Dendritic cell treated with granulocyte-macrophage colony-stimulating factor and Interleukin-4, amounts not matched to agents 40 ng/mL and 50 ng/mL, for 4 days (primary cell): ENCODE results near the gene KCND2.
"Not testable (repeated sequence)": the region's sequence is repeated elsewhere in the genome, so short reads cannot be mapped to it uniquely, and the experiment has no call there.

Experiments
- H3K27ac Mint-ChIP-seq: one replicate; pipeline ENCODE4 v1.8.0; 2022; ENCODE audit warnings: mild to moderate bottlenecking, mixed read lengths
- H3K27me3 Mint-ChIP-seq: one replicate; pipeline ENCODE4 v1.8.0; 2022; ENCODE audit warnings: mild to moderate bottlenecking, mixed read lengths
- H3K36me3 Mint-ChIP-seq: one replicate; pipeline ENCODE4 v1.8.0; 2022; ENCODE audit warnings: low read depth, mixed read lengths
- H3K4me1 Mint-ChIP-seq: one replicate; pipeline ENCODE4 v1.8.0; 2022; ENCODE audit warnings: low read depth, mixed read lengths
- H3K4me3 Mint-ChIP-seq: one replicate; pipeline ENCODE4 v1.8.0; 2022; ENCODE audit warnings: mild to moderate bottlenecking, moderate library complexity, mixed read lengths
- H3K9me3 Mint-ChIP-seq: one replicate; pipeline ENCODE4 v1.8.0; 2022; ENCODE audit warnings: mixed read lengths
- intact Hi-C: fragments of 100-400 bp; cut with micrococcal nuclease; formaldehyde crosslinking; loops from one replicate; pipeline ENCODE4 v1.15.0; 2022

KCND2 gene

DNA sequence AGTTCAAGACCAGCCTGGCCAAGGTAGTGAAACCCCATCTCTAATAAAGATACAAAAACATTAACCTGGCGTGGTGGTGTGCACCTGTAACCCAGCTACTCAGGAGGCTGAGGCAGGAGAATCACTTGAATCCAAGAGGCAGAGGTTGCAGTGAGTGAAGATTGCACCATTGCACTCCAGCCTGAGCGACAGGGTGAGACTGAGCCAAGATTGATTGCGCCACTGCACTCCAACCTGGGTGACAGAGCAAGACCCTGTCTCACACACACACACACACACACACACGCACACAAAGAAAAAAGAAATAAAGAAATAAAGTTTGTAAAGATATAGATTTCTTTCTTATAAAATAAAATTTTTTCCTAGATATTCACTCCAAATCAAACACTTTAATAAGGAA lies 305.7 kb downstream of the KCND2 start:
- H3K9me3 Mint-ChIP-seq, intact Hi-C loops, H3K4me1 Mint-ChIP-seq, H3K4me3 Mint-ChIP-seq, H3K27ac Mint-ChIP-seq, H3K36me3 Mint-ChIP-seq, H3K27me3 Mint-ChIP-seq: not testable (repeated sequence)

DNA sequence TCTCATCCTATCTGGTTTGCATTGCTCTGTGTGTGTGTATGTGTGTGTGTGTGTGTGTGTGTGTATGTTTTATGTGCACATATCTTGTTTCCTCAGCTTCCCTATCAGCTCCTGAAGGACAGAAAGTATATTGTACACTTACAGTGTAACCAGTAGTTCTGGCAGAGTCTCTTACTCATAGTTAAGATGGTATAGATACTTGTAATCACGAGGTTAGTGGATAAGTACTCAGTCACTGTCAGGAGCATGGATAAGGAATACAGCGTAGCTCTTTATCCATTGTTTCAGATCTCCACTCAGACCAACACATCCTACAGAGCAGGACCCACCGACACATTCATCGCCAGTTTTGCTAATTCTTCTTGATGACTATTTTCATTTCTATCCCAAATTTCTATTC lies 309.9 kb downstream of the KCND2 start:
- intact Hi-C loops: no loop called here
- H3K36me3 Mint-ChIP-seq: no peaks in the 10 kb centered on the region
- no peak overlapping the region for H3K27ac Mint-ChIP-seq
- H3K4me3 Mint-ChIP-seq: no peak overlapping the region
- H3K27me3 Mint-ChIP-seq: no peaks in the 10 kb centered on the region
- H3K4me1 Mint-ChIP-seq: no peaks in the 10 kb centered on the region
- H3K9me3 Mint-ChIP-seq: no peaks in the 10 kb centered on the region

DNA sequence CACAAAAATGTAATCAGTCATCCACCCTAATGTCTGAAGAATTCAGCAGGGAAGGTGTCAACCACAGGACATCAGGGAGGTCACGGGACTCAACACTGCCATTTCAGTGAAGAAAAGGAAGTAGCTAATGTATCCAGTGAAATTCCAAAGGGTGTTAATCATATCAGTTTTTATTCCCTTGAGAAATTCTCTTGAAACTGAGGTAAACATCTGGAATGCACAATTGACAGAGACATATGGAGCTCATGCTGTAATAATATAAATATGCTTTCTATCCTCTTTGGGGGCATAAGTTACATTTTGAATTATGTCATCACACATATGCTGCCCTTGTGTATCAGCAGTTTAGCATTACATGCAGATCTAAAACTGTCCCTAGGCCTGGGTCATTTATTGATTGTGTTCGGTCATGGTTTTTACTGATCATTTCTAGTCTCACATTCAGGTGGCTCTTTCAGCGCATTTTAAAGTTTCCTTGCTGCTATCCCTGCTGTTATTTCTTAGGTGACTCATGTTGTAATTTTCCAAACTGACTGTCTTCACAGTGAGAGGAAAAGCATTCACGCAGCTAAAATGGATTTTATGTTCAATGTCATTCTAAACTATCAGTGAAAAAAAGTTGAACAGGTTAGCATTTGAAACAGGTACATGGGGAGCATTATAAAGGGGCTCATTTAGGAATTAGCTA lies 311.1 kb downstream of the KCND2 start:
- no peak overlapping the region for H3K4me3 Mint-ChIP-seq
- H3K4me1 Mint-ChIP-seq: no peaks in the 10 kb centered on the region
- H3K27me3 Mint-ChIP-seq: no peaks in the 10 kb centered on the region
- no peak overlapping the region for H3K27ac Mint-ChIP-seq
- H3K36me3 Mint-ChIP-seq: no peaks in the 10 kb centered on the region
- no peaks in the 10 kb centered on the region for H3K9me3 Mint-ChIP-seq
- intact Hi-C loops: no loop called here

DNA sequence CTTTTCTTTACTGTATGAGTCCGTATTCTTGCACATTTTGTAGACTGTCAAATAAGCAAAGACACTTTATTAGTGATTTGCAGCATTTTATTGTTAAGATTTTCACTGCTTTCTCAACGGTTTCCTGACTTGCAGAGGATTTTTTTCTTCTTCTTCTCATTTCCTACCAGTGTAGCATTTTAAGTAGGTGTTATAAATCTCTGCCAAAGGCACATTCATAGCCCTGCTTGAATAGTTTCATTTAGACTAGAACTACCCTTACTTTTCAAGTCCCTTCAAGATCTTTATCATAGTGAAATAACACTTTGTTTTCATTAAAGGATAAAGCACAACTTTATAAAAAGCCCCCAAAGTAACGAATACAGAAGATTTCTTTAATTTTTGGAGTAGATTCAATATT lies 313.6 kb downstream of the KCND2 start:
- Mint-ChIP-seq H3K27me3 (no peaks in the 10 kb centered on the region), H3K36me3 (no peaks in the 10 kb centered on the region), H3K9me3 (no peaks in the 10 kb centered on the region), H3K27ac (no peak overlapping the region), H3K4me3 (no peak overlapping the region), H3K4me1 (no peaks in the 10 kb centered on the region)
- intact Hi-C loops: no loop called here

DNA sequence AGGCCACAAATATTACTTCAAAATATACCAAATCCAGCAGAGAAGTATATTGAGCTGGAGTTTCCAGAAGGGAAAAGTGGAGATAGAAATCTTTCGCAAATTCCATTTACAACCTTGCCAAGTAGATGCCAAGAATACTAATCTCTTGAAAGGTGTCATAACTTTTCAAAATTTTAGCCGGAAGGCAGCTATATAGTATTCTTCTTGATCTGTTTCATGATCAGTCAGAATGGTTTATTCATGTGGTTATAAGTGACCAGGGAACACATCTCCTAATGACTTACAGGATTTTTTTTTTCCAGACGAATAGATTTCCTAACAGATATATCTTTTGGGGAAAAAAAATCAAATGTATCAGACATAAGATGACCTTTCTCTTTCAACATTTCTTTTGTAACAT lies 314.3 kb downstream of the KCND2 start:
- Mint-ChIP-seq H3K9me3 (no peaks in the 10 kb centered on the region), H3K27ac (no peak overlapping the region), H3K36me3 (no peaks in the 10 kb centered on the region), H3K27me3 (no peaks in the 10 kb centered on the region), H3K4me3 (no peak overlapping the region), H3K4me1 (no peaks in the 10 kb centered on the region)
- intact Hi-C loops: no loop called here

DNA sequence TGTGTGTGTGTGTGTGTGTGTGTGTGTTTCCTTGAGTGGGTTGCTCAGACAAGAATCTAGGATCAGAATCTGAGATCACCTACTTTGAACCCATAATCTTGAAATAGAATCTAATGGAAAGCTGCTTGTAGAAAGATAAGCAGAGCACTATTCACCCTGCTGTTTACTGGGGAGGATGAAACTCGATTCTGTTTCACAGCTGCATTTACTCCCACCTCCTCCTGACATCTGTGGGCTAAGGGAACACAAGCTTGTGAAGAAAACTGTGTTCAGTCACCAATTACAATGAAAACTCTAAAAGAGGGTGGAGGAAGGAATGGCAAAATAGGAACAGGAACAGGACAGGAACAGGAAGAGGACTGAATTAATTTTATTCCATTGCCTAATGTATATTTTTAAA lies 315.4 kb downstream of the KCND2 start:
- H3K36me3 Mint-ChIP-seq: no peaks in the 10 kb centered on the region
- no peaks in the 10 kb centered on the region for H3K4me1 Mint-ChIP-seq
- no peaks in the 10 kb centered on the region for H3K27me3 Mint-ChIP-seq
- H3K27ac Mint-ChIP-seq: no peak overlapping the region
- no peak overlapping the region for H3K4me3 Mint-ChIP-seq
- intact Hi-C loops: no loop called here
- H3K9me3 Mint-ChIP-seq: no peaks in the 10 kb centered on the region

DNA sequence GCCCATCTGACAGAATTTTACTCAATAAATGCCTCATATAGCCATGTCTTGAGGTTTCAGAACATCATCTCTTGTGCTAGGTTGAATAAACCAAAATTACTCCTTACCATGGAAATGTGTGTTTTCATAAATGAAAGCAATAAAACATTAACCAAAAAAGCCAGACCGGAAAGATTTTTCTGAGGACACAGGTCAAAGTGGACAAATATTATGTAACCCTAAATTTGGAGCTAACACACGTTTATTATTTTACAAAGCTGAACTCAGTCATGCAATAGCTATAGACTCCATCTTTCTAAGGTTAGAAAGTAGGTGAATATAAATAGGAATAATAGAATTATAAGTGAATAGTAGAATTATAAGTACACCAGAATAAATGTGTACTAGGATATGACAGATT lies 315.9 kb downstream of the KCND2 start:
- intact Hi-C loops: no loop called here
- Mint-ChIP-seq H3K27ac (no peak overlapping the region), H3K36me3 (no peaks in the 10 kb centered on the region), H3K4me1 (no peaks in the 10 kb centered on the region), H3K9me3 (no peaks in the 10 kb centered on the region), H3K4me3 (no peak overlapping the region), H3K27me3 (no peaks in the 10 kb centered on the region)

DNA sequence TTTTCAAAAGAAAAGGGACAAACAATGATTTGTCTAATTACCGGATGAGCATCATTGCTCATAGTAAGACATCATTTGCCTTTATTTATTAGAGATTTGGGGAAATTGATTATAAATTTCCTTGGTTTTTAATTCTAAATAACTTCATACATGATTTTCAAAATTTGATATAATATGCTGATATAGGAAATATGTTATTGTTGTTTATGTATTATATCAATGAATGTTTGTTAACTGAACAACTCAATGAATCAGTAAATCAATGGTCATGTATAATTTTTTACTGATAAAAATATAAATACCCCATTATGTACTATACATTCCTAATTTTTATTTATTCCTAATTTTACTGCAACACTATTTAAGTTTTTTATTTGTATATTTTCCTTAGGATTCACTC lies 327.6 kb downstream of the KCND2 start:
- H3K36me3 Mint-ChIP-seq: no peaks in the 10 kb centered on the region
- no peak overlapping the region for H3K27ac Mint-ChIP-seq
- no peak overlapping the region for H3K4me3 Mint-ChIP-seq
- intact Hi-C loops: no loop called here
- H3K4me1 Mint-ChIP-seq: no peaks in the 10 kb centered on the region
- no peaks in the 10 kb centered on the region for H3K27me3 Mint-ChIP-seq
- no peaks in the 10 kb centered on the region for H3K9me3 Mint-ChIP-seq

DNA sequence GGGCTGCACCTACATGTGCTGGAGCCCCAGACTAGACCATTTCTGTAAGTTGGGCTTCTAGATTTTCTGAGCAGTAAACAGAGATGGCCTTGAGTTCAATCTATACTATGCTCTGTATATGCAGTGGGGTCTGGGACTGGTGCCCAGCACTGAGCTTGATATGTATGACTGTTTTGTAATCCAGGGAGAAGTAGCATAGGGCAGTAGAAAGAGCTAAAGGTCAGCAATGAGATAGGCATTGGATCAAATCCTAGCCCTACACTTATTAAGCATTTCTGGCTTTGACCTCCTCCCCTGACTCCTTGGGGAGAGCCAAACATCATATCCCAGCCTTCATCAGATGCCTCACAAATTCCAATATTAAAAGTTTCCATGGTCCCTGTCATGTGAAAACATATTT lies 330.4 kb downstream of the KCND2 start:
- intact Hi-C loops: no loop called here
- no peaks in the 10 kb centered on the region for H3K9me3 Mint-ChIP-seq
- H3K27ac Mint-ChIP-seq: no peak overlapping the region
- H3K27me3 Mint-ChIP-seq: no peaks in the 10 kb centered on the region
- H3K4me3 Mint-ChIP-seq: no peak overlapping the region
- H3K4me1 Mint-ChIP-seq: no peaks in the 10 kb centered on the region
- no peaks in the 10 kb centered on the region for H3K36me3 Mint-ChIP-seq

DNA sequence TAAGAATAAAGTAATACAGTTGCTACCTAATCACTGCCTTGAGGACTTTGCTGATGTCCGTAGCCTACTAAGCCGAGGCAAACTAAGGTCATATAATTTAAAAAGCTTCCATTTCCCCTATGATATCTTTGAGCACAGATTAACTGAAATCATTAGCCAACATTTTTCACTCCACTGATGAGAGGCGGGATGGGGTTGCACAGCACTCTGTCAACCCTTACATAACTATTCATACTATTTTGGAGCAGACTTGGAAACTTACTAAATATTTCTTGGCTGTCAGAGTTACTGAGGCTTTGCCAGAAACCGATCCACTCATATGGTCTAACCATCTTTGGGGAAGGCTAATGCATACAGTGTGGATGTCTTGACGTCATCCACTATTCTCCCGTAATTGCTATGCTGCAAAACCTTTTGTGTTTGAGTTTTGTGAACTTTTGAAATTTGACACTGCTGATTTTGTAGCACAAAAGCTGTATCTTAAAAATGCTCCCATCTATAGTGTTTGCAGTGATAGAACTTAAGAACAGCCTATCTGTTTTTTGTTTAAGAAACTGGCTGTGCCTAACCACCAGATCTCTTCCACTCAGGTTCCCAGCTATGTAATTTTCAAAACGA lies 336.3 kb downstream of the KCND2 start:
- Mint-ChIP-seq H3K27me3 (no peaks in the 10 kb centered on the region), H3K36me3 (no peaks in the 10 kb centered on the region), H3K9me3 (no peaks in the 10 kb centered on the region), H3K27ac (no peak overlapping the region), H3K4me1 (no peaks in the 10 kb centered on the region), H3K4me3 (no peak overlapping the region)
- intact Hi-C loops: no loop called here

DNA sequence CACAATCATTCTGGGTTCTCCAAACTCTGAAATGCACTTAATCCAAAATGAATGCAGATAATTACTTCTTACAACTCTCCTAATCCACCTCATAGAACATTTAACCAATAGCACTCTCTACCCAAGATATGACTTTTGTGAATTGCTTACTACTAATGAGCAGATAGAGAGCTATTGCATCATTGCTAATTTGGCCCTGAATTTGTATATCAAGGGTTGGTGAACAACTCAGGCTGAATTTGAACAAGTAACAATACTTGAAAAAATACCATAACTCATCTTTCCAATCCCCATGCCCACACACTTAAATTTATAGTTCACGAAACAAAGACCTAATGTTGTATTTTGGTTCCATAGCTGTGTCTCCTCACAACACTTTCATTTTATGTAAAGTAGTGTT lies 339.0 kb downstream of the KCND2 start:
- H3K4me1 Mint-ChIP-seq: no peaks in the 10 kb centered on the region
- H3K36me3 Mint-ChIP-seq: no peaks in the 10 kb centered on the region
- H3K27ac Mint-ChIP-seq: no peak overlapping the region
- intact Hi-C loops: no loop called here
- no peaks in the 10 kb centered on the region for H3K9me3 Mint-ChIP-seq
- no peaks in the 10 kb centered on the region for H3K27me3 Mint-ChIP-seq
- no peak overlapping the region for H3K4me3 Mint-ChIP-seq

DNA sequence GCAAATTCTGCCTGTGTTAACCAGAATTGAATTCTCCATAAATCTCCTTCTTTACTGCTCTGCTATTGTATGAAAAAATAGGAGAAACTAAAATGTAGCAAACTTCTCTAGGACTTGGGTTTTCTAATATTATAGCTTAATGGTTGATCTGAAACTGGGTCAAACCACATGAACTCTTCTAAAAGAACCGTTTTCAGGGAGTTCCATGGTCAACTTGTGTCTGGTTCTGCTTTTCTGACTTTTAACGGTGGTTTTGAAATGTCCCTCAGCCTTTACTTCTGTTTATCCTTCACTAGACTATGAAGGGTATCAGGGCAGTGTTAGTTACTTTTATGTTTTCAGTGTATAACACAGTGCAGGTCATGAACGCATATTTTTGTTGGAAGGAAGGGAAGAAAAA lies 342.7 kb downstream of the KCND2 start:
- Mint-ChIP-seq H3K27me3 (no peaks in the 10 kb centered on the region), H3K36me3 (no peaks in the 10 kb centered on the region), H3K4me1 (no peaks in the 10 kb centered on the region), H3K9me3 (no peaks in the 10 kb centered on the region), H3K27ac (no peak overlapping the region), H3K4me3 (no peak overlapping the region)
- intact Hi-C loops: no loop called here

DNA sequence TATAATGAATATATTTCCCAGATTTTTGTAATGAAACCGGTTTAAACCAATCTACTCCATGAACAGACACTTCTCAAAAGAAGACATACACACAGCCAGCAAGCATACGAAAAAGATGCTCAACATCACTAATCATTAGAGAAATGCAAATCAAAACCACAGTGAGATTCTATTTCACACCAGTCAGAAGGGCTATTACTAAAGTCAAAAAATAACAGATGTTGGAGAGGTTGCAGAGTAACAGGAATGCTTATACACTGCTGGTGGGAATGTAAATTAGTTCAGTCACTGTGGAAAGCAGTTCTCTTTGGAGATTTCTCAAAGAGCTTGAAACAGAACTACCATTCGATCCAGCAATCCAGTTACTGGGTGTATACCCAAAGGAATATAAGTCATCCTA lies 344.3 kb downstream of the KCND2 start:
- intact Hi-C loops: no loop called here
- H3K27me3 Mint-ChIP-seq: no peaks in the 10 kb centered on the region
- H3K4me3 Mint-ChIP-seq: no peak overlapping the region
- H3K9me3 Mint-ChIP-seq: no peaks in the 10 kb centered on the region
- H3K36me3 Mint-ChIP-seq: no peaks in the 10 kb centered on the region
- H3K4me1 Mint-ChIP-seq: no peaks in the 10 kb centered on the region
- no peak overlapping the region for H3K27ac Mint-ChIP-seq

DNA sequence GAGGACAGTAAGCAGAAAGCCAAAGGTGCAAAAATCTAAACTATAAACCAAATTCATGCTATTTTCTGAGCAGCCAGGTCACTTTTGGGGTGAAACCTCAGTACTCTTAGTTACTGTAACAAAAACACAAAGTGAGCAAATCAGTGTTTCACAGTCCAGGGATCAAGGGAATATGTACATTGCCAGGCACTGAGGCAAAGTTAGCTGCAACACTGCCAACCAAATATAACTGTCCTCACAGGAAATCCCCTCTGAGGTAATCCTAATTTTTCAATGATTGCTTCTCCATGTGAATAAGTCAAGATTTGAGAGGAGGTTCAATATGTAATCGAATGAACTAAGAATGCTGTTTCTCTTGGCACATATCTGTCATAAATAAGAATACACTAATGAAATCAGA lies 355.3 kb downstream of the KCND2 start:
- H3K4me3 Mint-ChIP-seq: no peak overlapping the region
- no peaks in the 10 kb centered on the region for H3K9me3 Mint-ChIP-seq
- H3K27me3 Mint-ChIP-seq: no peaks in the 10 kb centered on the region
- no peak overlapping the region for H3K27ac Mint-ChIP-seq
- intact Hi-C loops: no loop called here
- no peaks in the 10 kb centered on the region for H3K4me1 Mint-ChIP-seq
- H3K36me3 Mint-ChIP-seq: no peaks in the 10 kb centered on the region

DNA sequence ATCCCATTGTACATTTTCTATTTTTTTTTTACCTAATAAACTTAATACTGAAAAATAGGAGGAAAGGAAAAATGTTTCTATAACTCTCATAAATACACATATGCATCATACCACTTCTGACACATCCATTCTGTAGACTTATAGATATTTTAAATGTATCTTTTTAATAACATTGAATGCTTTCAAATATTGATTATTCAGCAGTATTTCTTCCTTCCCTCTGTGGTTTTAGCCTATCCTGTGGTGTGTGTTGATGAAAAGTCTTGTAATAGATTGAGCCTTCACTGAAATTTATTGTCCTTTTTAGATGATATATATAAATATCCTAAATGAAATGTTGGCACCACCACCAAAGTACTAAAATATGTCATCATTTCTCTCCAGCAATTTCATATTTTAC lies 366.9 kb downstream of the KCND2 start:
- H3K4me1 Mint-ChIP-seq: no peaks in the 10 kb centered on the region
- H3K27me3 Mint-ChIP-seq: no peaks in the 10 kb centered on the region
- H3K4me3 Mint-ChIP-seq: no peak overlapping the region
- H3K27ac Mint-ChIP-seq: no peak overlapping the region
- no peaks in the 10 kb centered on the region for H3K36me3 Mint-ChIP-seq
- intact Hi-C loops: no loop called here
- H3K9me3 Mint-ChIP-seq: no peaks in the 10 kb centered on the region
